Body of pancreas (tissue), 4 donors: ENCODE results near the gene TENM4. TPM values are rescaled to one million over a fixed set of nuclear protein-coding genes. Genes with fewer than 3 reads are reported as not detected.

ENCODE experiments used
- ATAC-seq: fragments of 150-250 bp; one replicate; pipeline ENCODE4 v1.9.1; 2016
- DNase-seq, 4 donors: peaks; one replicate each; pipeline ENCODE4 v3.0.0-alpha.2; 2019
- H3K27ac ChIP-seq, 4 donors: fragments of 200-600 bp; sonication (generic); 1 replicate in 3 of 4; 2 replicates in 1 of 4; pipeline versions ENCODE4 v1.5.1 to v1.6.1; 2016 to 2019; ENCODE audit warnings: mild to moderate bottlenecking in 1 of 4, mixed read lengths in 1 of 4, moderate library complexity in 1 of 4
- H3K27me3 ChIP-seq, 2 donors: fragments of 200-600 bp; sonication (generic); one replicate each; pipeline ENCODE4 v1.6.0; 2016; ENCODE audit warnings: mild to moderate bottlenecking in 1 of 2
- H3K36me3 ChIP-seq, 2 donors: fragments of 200-600 bp; sonication (generic); replicated peaks in 1 of 2; 2 replicates each; pipeline ENCODE4 v1.5.1; 2016; ENCODE audit warnings: low read depth in 2 of 2; ENCODE audit not compliant: insufficient read depth in 1 of 2
- H3K4me1 ChIP-seq: fragments of 200-600 bp; sonication (generic); one replicate; pipeline ENCODE4 v1.6.0; 2016
- H3K4me3 ChIP-seq, 2 donors: fragments of 200-600 bp; sonication (generic); 1 replicate in 1 of 2; 2 replicates in 1 of 2; pipeline ENCODE4 v1.5.1; 2016 to 2019
- H3K9me3 ChIP-seq, 3 donors: fragments of 200-600 bp; sonication (generic); 1 replicate in 2 of 3; 2 replicates in 1 of 3; pipeline ENCODE4 v1.5.1; 2016
- POLR2A ChIP-seq, 3 donors: fragments of 450-650 bp; IDR thresholded peaks; one replicate each; pipeline ENCODE4 v1.6.1; 2016; ENCODE audit warnings: antibody characterized with exemption in 3 of 3, mild to moderate bottlenecking in 2 of 3
- WGBS, 2 donors: methylation state at CpG; one replicate each; pipeline ENCODE4 v1.1.5; 2017; 5-methylcytosine and 5-hydroxymethylcytosine counted together
- intact Hi-C: fragments of 100-400 bp; cut with DNase I; formaldehyde crosslinking; loops from one replicate; pipeline ENCODE4 v1.15.1; 2023
- total RNA-seq, 2 donors: library from RNA; depleted of rRNA; stranded (reverse); fragments of >200 nt; gene quantifications; one replicate each; pipeline ENCODE4 v1.1.0, GENCODE V29; 2016
- TF ChIP-seq, protein P1 (sequence below), 7 experiments: fragments of 450-650 bp in 4 of 7; fragments of 200-600 bp in 3 of 7; sonication (generic) in 3 of 7; IDR thresholded peaks; one replicate each; pipeline ENCODE4 v1.5.1; 2016 to 2019; ENCODE audit warnings: antibody characterized with exemption in 7 of 7

Gene TENM4
- total RNA-seq, 2 donors from 2014 or later = 0.78 to 6.6 TPM

DNA sequence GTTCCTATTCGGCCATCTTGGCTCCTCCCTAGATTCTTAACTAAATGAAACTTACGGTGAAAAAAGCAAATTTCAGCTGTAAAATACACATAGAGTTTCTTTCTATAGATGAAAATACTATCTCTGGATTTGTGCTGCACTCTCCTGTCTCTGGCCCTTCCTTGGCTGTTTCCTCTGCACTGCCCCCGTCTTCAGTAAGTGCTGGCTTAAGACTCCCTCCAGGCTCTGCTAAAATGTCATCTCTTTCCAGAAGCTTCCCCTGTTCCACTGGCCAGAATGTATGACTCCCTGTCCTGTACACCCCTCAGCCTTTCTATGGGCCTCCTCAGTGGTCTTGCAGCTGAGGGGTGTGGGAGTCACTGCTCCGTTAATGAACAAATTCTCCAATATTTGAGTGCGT, 757.1 kb downstream of the TENM4 start:
- 86 to 88% methylated on average over 5 of the region's 5 CpGs for WGBS, 2 donors
- H3K9me3 ChIP-seq = no peaks in the 10 kb centered on the region
- ATAC-seq = no peak
- H3K27me3 ChIP-seq = no peaks in the 10 kb centered on the region
- no peaks in the 10 kb centered on the region for H3K4me1 ChIP-seq
- H3K27ac ChIP-seq = no peak overlapping the region
- TF ChIP-seq, protein P1, sequence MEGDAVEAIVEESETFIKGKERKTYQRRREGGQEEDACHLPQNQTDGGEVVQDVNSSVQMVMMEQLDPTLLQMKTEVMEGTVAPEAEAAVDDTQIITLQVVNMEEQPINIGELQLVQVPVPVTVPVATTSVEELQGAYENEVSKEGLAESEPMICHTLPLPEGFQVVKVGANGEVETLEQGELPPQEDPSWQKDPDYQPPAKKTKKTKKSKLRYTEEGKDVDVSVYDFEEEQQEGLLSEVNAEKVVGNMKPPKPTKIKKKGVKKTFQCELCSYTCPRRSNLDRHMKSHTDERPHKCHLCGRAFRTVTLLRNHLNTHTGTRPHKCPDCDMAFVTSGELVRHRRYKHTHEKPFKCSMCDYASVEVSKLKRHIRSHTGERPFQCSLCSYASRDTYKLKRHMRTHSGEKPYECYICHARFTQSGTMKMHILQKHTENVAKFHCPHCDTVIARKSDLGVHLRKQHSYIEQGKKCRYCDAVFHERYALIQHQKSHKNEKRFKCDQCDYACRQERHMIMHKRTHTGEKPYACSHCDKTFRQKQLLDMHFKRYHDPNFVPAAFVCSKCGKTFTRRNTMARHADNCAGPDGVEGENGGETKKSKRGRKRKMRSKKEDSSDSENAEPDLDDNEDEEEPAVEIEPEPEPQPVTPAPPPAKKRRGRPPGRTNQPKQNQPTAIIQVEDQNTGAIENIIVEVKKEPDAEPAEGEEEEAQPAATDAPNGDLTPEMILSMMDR (IDR thresholded peaks at IDR 0.05) = no peak
- TF ChIP-seq POLR2A (IDR thresholded peaks at IDR 0.05) = no peak
- no peaks in the 10 kb centered on the region for H3K36me3 ChIP-seq
- no peak overlapping the region for H3K4me3 ChIP-seq
- intact Hi-C loops = no loop called here
- no peak for DNase-seq

DNA sequence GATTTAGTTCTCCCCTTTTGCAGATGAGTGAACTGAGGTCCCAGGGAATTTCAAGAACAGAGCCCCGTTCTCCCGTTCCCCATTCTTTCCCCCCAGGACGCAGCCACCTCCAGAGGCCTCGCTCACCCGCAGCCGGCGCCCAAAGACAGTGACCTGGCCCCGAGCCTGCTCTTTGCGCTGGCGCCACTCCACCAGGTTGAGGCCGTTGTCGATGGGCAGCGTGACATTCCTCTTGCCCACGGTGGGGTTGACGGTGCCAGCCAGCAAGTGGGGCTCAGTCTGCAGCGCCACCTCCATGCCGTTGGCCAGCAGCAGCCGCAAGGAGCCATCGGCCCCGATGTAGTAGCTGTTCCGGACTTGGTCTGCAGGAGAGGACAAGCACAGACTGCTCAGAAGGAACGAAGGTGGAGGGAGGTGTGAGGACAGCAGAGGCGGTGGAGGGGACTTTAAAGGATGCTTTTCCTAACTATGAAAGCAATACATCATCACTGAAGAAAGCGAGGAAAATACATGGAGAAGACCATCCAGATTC, 764.7 kb downstream of the TENM4 start:
- intact Hi-C loops = no loop called here
- Histone ChIP-seq H3K27me3 (no peaks in the 10 kb centered on the region), H3K9me3 (no peaks in the 10 kb centered on the region), H3K36me3 (no peaks in the 10 kb centered on the region), H3K27ac (no peak overlapping the region), H3K4me3 (no peak overlapping the region), H3K4me1 (no peaks in the 10 kb centered on the region)
- no peak for DNase-seq
- no peak for ATAC-seq
- TF ChIP-seq, protein P1 (IDR thresholded peaks at IDR 0.05) = no peak
- TF ChIP-seq POLR2A (IDR thresholded peaks at IDR 0.05) = no peak
- 84 to 91% methylated on average over 23 to 24 of the region's 24 CpGs for WGBS, 2 donors

DNA sequence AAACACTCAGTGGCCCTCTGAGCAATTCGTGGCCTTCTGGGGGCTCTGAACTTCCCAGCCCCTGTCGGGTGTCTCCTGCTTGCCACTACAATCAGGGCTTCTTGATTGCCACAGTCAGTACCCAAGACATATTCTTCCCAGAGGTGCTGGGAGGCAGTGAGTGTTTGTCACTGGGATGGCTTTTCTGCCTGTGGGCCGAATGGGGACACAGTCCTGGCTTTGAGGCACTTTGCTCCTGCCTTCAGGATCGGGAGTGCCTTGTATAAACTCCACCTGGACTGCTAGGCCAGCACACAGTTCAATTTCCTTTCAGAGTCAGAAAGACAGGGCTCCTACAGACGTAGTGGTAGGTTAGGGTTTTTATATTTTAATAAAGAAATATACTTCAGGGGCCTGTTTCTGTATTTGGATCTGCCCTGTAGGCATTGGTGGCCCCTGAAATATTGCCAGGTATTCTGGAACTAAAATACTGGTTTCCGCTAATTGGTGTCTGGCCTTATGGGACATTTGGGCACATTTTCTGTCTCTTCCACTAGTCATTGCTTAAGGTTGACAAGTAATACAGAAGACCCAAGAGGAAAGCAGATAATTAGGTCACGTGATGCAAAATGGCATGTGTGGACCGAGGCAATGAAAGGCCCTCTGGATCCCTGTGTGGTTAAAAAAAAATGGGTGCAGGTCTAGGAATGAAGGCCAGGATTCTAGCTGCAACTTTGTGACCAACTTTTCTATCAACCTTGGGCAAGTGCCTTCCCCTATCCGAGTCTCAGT, 767.8 kb downstream of the TENM4 start:
- ATAC-seq (no peak), DNase-seq (no peak)
- intact Hi-C loops = no loop called here
- Histone ChIP-seq H3K27me3 (no peaks in the 10 kb centered on the region), H3K36me3 (no peaks in the 10 kb centered on the region), H3K4me1 (no peaks in the 10 kb centered on the region), H3K27ac (no peak overlapping the region), H3K9me3 (no peaks in the 10 kb centered on the region), H3K4me3 (no peak overlapping the region)
- WGBS, 2 donors = 65 to 74% methylated on average over 6 to 9 of the region's 9 CpGs
- TF ChIP-seq, protein P1 (IDR thresholded peaks at IDR 0.05) = no peak

DNA sequence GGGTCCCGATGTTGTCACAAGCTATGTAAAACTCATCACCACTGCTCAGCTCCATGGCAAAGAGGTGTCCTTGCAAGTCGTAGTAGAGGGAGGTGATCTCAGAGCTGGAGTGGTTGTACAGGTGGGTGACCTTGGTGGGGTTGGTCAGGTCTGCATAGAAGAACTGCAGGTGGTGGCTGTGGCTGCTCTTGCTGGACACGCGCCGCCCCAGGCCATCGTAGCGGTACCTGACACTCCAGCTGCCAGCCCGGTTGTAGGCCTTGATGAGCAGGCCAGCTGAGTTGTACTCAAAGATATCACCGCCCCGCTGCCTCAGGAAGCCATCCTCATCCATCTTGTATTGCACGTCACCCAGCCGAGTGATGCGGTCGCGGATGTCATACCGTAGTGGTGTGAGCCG, 771.6 kb downstream of the TENM4 start:
- intact Hi-C loops = no loop called here
- Histone ChIP-seq H3K27me3 (no peaks in the 10 kb centered on the region), H3K4me1 (no peaks in the 10 kb centered on the region), H3K9me3 (no peaks in the 10 kb centered on the region), H3K4me3 (no peak overlapping the region), H3K36me3 (no peaks in the 10 kb centered on the region), H3K27ac (no peak overlapping the region)
- no peak for TF ChIP-seq POLR2A (IDR thresholded peaks at IDR 0.05)
- TF ChIP-seq, protein P1 (IDR thresholded peaks at IDR 0.05) = no peak
- 91 to 96% methylated on average over 8 to 12 of the region's 17 CpGs for WGBS, 2 donors
- no peak for DNase-seq
- no peak for ATAC-seq

DNA sequence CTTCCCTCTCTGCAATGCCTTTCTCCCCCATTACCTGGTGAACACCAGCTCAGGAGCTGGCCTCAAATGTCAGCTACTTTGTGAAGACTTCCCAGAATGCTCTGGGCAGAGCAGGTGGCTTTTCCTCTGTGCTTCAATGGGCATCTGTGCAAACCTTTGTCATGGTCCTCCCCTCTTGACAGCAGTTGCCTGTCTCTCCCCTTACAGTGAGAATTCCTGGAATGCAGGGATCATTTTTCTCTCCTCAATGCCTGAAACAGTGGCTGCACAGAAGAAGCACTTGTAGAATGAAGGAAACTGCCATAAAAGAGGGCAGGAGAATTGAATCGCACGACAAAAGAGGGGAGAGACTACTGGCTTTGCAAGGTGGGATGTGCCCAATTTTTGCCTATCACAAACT, 773.4 kb downstream of the TENM4 start:
- intact Hi-C loops = no loop called here

More for the DNA sequence above, 773.4 kb downstream of the TENM4 start:
- DNase-seq = no peak
- TF ChIP-seq, protein P1 (IDR thresholded peaks at IDR 0.05) = no peak
- TF ChIP-seq POLR2A (IDR thresholded peaks at IDR 0.05) = no peak
- H3K27ac ChIP-seq = no peak overlapping the region
- no peak overlapping the region for H3K4me3 ChIP-seq
- no peaks in the 10 kb centered on the region for H3K9me3 ChIP-seq
- no peaks in the 10 kb centered on the region for H3K36me3 ChIP-seq
- 85 to 89% methylated on average over 2 of the region's 2 CpGs for WGBS, 2 donors
- H3K27me3 ChIP-seq = no peaks in the 10 kb centered on the region
- no peak for ATAC-seq
- H3K4me1 ChIP-seq = no peaks in the 10 kb centered on the region
